GM19099 (cell line): ENCODE data around the gene TAF6.

Experiments
- POLR2A ChIP-seq: IDR thresholded peaks from 3 replicates; pipeline ENCODE4 v1.6.1; 2011; ENCODE audit warnings: low read depth; ENCODE audit not compliant: insufficient read length; ENCODE audit errors: extremely low read depth

TAF6 gene

DNA sequence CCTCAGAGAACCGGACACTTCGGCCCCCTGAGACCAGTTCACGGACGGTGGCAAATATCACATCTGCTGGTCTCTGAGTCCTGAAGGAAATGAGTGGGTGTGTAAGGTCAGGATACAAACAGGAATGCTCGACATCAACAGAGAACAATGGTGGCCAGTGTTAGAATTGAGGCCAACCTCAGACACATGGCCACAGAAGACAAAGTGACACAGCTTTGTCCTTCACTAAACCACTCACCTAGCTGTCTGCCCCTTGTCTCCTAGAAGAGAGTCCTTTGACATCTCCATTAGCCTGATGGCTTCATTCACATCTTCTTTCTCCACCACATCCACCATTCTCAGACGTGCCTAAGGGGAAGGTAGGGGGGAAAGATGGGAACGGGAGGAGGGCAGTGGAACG lies 26.1 kb downstream of the TAF6 start:
- TF ChIP-seq POLR2A = peak; percentile 7

DNA sequence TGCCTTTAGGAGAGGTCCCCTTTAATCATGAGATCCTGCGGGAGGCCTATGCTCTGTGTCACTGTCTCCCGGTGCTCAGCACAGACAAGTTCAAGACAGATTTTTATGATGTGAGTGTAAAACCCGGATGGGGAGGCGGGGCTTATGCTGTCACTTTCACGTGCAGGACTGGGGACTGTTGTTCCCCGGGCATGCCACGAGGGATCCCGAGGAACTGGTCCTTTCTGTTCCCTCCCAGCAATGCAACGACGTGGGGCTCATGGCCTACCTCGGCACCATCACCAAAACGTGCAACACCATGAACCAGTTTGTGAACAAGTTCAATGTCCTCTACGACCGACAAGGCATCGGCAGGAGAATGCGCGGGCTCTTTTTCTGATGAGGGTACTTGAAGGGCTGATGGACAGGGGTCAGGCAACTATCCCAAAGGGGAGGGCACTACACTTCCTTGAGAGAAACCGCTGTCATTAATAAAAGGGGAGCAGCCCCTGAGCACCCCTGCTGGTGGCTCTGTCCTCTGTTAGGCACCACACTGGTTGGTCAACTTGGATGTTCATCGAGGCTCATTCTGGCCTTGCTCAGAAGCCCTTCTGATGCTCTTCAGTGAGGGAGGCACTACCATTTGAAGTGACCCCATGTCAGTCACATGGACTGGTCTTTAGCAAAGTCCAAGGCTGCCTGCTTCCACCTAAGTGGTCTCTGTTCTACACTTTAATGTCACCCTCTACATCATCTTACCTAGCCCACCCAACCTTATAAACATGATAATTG lies 27.6 kb downstream of the TAF6 start:
- TF ChIP-seq POLR2A = peak; percentile 37

DNA sequence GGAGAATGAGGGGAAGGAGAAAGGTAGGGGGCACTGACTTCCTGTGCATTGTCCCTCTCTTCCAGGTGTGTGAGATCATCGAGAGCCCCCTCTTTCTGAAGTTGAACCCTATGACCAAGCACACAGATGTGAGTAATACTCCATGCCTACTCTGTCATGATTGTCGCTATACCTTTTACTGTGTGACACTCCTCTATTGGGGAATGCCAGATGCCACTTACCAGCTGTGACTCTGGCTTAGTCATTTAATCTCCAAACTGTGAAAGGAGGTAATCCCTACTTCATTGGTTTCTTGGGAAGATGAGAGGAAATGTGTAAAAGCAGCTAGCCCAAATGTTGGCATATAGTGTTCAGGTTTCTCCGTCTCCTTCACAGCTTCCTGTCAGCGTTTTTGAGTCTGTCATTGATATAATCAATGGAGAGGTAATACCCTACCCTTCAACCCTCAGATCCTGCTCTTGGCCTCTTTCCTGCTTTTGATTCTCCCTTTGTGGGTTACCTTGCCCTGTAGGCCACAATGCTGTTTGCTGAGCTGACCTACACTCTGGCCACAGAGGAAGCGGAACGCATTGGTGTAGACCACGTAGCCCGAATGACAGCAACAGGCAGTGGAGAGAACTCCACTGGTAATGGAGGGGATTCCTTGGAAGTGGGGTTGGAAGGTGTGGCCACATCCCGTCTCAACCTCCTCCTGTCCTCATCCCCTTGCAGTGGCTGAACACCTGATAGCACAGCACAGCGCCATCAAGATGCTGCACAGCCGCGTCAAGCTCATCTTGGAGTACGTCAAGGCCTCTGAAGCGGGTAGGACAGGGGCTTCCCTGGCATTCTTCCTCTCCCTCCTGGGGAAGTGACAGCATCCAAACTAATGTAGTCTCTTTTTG lies 28.4 kb downstream of the TAF6 start:
- no peak for TF ChIP-seq POLR2A

DNA sequence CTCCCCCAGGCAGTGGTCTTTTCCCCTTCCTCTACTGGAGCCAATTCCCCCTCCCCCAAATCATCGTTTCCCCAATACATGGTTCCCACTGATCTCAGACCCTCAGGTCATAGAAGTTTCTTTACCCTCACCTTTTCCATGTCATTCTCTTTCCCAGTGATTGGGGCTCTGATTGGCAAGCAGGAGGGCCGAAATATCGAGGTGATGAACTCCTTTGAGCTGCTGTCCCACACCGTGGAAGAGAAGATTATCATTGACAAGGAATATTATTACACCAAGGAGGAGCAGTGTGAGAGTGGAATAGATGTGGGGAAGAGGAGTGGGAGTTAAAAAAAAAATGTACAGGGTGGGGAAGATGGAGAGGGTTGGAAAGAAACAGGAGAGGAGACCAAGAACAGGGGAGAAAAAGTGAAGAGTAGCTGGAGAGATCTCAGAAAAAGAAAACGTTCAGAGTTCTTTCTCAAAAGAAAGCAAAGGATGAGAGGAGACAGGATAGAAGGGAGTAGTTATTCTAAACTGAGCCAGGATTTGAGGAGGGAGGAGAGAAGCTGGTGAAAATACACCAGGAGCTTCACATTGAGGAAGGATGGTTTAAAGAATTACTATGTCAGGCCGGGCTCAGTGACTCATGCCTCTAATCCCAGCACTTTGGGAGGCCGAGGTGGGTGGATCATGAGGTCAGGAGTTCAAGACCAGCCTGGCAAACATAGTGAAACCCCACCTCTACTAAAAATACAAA lies 29.5 kb downstream of the TAF6 start:
- TF ChIP-seq POLR2A = no peak

DNA sequence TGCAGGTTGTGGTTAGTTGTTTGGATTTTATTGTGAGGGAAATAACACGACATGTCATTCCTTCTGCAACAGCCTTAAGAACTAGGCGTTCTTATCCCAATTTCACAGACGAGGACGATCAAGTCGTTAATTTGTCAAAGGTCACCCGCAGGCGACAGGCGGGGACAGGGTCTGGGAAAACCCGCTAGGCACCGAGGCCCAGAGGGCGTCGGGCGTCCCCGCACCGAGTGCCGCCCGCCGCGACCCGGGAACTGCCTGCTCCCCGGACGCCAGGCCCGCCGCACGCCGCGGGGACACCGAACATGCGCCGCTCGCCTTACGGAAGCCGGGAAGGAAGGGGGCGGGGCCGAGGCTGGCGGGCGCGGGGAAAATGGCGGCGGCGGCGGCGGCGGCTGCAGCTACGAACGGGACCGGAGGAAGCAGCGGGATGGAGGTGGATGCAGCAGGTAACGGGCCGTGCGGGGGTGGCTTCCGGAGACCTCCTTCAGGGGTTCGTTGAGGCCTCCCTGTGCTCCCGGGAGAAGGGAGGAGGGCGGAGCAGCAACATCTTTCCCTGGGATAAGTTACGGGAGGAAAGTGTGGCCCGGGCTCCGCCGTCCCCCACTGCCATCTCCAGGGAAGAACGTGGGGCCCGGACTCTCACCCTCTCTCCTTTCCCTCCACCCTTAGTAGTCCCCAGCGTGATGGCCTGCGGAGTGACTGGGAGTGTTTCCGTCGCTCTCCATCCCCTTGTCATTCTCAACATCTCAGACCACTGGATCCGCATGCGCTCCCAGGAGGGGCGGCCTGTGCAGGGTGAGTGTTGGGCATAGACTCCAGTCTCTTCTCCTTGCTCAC lies 30.3 kb downstream of the TAF6 start, which contains the start of gene COPS6:
Gene COPS6, plus strand, starts transcription at position 349 of the 837 bp plus-strand sequence. Its CDS starts 22 bp downstream, at position 371.
- TF ChIP-seq POLR2A = peak; percentile 93

DNA sequence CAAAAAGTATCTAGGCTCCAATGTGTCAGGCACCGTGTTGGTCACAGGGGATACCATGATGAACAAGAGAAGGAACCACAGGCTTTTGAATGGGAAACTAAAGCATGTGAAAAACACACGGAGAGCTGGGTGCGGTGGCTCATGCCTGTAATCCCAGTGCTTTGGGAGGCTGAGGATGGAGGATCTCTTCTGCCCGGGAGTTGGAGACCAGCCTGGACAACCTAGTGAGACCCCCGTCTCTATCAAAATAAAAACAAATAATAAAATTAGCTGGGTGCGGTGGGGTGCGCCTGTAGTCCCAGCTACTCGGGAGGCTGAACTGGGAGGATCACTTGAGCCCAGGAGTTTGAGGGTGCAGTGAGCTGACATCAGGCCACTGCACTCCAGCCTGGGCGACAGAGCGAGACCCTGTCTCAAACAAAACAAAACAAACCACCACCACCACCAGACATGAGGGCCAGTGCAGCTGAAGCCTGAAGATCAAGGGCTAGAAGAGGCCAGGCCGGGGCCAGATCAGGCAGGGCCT lies 31.0 kb downstream of the TAF6 start:
- no peak for TF ChIP-seq POLR2A

DNA sequence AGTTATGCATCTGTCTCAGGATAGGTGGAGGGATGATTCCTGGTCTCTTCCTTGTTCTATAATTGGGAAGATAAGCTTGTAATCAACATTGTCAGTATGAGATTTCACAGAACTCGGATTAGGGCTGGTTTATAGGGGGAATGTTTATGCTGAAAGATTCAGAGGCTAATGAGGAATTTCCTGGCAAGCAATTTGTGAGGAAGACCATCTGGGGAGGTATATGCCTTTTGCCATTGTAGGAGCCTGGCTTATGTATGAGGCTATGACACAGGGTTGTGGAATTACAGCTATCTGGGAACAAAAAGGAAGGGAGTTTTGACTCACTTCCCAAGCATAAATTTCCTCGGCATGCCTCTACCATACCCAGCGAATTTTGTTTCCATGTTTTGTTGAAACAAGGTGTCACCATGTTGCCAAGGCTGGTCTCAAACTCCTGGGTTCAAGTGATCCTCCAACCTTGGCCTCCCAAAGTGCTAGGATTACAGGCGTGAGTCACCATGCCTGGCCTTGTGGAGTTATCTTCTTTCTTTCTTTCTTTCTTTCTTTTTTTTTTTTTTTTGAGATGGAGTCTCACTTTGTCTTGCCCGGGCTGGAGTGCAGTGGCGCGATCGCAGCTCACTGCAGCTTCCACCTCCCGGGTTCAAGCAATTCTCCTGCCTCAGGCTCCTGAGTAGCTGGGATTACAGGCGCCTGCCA lies 32.0 kb downstream of the TAF6 start:
- TF ChIP-seq POLR2A = no peak

DNA sequence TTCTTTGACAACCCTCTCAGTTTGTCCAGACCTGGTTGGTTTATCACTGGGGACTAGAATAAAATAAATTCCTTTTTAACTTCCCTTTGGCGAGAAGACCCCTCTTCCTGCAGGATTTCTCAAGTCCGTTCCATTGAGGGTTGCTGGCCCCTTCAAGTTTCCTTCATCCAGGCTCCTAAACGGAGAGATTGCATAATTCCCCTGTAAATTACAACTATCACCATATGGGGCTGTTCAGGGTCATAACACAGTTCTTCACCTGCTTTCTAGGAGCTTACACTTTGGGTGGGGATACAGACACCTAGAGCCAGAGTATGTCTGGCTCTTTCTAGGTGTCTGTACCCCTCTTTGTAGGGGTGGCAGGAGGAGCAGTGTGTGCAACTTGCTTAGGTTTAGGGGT lies 33.6 kb downstream of the TAF6 start:
- TF ChIP-seq POLR2A = no peak

DNA sequence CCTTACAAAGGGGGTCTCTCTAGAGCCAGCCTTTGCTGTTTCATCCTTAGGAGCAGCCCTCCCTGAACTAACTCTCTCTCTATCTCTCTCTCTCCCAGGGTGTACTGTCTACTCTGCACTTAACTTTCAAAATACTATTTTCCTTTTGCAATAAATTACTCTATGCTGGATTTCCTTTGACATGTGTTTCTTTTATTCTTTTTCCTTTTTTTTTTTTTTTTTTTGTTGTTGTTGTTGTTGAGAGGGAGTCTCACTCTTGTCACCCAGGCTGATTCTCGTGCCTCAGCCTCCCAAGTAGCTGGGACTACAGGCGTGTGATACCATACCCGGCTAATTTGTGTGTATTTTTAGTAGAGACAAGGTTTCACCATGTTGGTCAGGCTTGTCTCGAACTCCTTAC lies 36.2 kb downstream of the TAF6 start:
- no peak for TF ChIP-seq POLR2A

DNA sequence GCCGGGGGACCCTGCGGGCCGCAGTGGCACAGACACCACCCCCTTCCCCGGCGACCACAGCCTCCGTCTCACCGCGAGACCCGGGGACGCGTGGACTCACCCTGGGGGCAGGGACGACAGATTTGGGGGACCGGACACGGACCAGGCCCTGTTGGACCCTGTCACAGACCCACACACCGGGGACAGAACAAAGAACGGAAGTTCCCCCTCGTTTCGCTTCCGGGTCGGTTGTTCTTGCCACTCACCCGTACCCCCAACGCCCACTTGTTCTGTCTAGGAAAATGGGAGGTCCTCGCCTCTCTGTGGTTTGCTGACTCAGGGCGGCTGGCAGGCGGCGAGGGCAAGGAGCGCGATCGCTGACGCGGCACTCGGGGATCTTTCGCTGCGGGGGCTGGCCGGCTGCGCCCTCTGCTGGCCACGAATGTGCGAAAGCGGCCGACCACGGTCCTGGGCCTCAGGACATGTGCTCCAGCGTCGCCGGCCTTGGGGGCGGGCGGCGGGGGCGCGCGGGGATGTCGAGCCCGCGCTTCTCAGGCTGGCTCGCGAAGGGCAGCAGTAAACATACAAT lies 37.5 kb downstream of the TAF6 start, which contains the start of gene ZNF3:
Gene ZNF3, minus strand, starts transcription at position 189 of the 568 bp plus-strand sequence. CDS start 4,366 bp downstream, outside the sequence.
- TF ChIP-seq POLR2A = peak; percentile 92

DNA sequence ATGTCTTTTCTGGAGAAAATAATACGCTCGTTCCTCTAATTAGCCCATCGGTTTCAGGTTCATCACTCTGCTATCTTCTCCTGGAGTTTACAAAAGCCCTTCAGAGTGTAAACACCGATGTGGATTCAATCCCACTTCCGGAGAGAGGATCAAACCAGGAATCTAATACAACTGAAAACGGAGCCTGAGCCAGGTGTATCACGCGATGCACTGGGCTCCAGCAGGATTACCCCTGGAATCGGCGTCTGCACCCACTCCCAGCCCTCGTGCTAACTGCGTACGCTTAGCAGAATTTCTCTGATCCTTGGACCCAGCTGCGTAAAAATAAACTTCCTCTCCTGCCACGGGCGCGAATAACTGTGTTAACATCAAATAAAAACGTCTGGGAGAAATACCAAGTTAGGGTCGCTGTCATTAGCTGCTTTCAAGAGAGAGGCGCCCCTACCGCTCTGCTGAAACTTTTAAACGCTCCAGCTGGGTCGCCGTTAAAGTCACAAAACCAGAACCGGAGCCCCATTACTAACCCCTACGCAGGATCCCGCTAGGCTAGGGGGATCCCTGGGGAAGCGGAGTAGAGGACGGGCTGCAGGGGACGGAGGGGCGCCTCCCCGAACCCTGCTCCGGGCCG lies 38.1 kb downstream of the TAF6 start:
- no peak for TF ChIP-seq POLR2A

DNA sequence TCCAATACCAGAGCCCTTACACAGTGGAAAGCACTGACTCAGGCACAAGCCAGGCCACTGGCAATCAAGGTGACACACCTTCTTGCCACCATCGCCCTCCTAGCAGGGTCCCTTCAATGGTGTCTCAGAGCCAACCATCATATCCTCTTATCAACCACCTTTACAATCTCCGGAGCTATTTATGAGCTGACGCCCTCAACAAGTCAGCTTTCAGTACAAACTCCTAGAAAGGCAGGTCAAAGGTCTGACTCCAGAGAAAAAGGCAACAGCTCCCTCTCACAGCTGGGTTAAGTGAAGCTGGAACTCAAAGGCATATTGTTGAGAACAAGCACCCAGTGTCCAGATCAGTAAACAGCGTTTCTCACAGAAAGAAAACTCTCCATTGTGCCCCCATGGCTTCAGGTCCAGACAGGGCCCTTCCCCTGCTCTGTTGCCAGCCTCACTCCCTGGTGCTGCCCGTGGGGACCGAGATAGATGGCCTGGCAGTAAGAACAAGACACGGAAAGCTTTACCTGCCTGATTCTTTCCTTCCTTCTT lies 40.1 kb downstream of the TAF6 start:
- no peak for TF ChIP-seq POLR2A
